DND-41 (cell line): Measurements from ENCODE around the gene NR2F1-AS1.

ENCODE experiments used
- ATAC-seq: fragments of 200-7000 bp; cut with Tn5 transposase; 3 replicates; pipeline ENCODE4 v1.9.1; 2021; ENCODE audit warnings: low read depth; ENCODE audit not compliant: insufficient read depth
- DNase-seq: peaks from one replicate; pipeline ENCODE4 v3.0.0-alpha.2; 2020
- H2AFZ ChIP-seq: 2 replicates; pipeline ENCODE4 v1.6.0; 2012; ENCODE audit warnings: low read depth, low read length
- H3K27ac ChIP-seq: 2 replicates; pipeline ENCODE4 v1.5.1; 2012; ENCODE audit warnings: low read length, inconsistent platforms
- H3K27me3 ChIP-seq: fragments of 200-600 bp; sonication (generic); 2 replicates; pipeline ENCODE4 v1.6.0; 2012; ENCODE audit warnings: low read length, mild to moderate bottlenecking, inconsistent platforms; ENCODE audit not compliant: insufficient read depth, poor library complexity
- H3K36me3 ChIP-seq: 2 replicates; pipeline ENCODE4 v1.5.1; 2012; ENCODE audit warnings: low read length, inconsistent platforms; ENCODE audit not compliant: insufficient read depth
- H3K4me1 ChIP-seq: 2 replicates; pipeline ENCODE4 v1.5.1; 2012; ENCODE audit warnings: mild to moderate bottlenecking, low read length; ENCODE audit not compliant: insufficient read depth
- H3K4me2 ChIP-seq: 2 replicates; pipeline ENCODE4 v1.6.0; 2012; ENCODE audit warnings: mild to moderate bottlenecking, moderate library complexity, low read length, inconsistent platforms; ENCODE audit not compliant: insufficient read depth
- H3K4me3 ChIP-seq, 2 experiments: fragments of 200-600 bp in 1 of 2; shearing (Covaris generic) in 1 of 2; 2 replicates each; pipeline ENCODE4 v1.5.1; 2012 to 2016; ENCODE audit warnings: inconsistent platforms in 2 of 2, low read length in 2 of 2, mild to moderate bottlenecking in 2 of 2, low read depth in 1 of 2, moderate library complexity in 1 of 2
- H3K79me2 ChIP-seq: 2 replicates; pipeline ENCODE4 v1.6.0; 2012; ENCODE audit warnings: low read length, inconsistent platforms; ENCODE audit not compliant: insufficient read depth
- H3K9ac ChIP-seq: 2 replicates; pipeline ENCODE4 v1.6.0; 2012; ENCODE audit warnings: low read depth, mild to moderate bottlenecking, inconsistent platforms, low read length, moderate library complexity
- H3K9me3 ChIP-seq: 2 replicates; pipeline ENCODE4 v1.5.1; 2012; ENCODE audit warnings: low read length, moderate library complexity, mild to moderate bottlenecking, inconsistent platforms; ENCODE audit not compliant: insufficient read depth, severe bottlenecking
- H4K20me1 ChIP-seq: 2 replicates; pipeline ENCODE4 v1.6.0; 2012; ENCODE audit warnings: low read length; ENCODE audit not compliant: insufficient read depth
- CTCF ChIP-seq: IDR thresholded peaks from 2 replicates; pipeline ENCODE4 v1.5.1; 2012; ENCODE audit warnings: borderline replicate concordance, low read length, moderate library complexity, mild to moderate bottlenecking; ENCODE audit not compliant: poor library complexity, severe bottlenecking; ENCODE audit errors: extremely low read depth
- EZH2 ChIP-seq: IDR thresholded peaks from 3 replicates; pipeline ENCODE4 v1.6.1; 2012; ENCODE audit warnings: borderline replicate concordance, low read depth, mild to moderate bottlenecking, moderate library complexity, low read length, inconsistent platforms; ENCODE audit not compliant: severe bottlenecking

Gene NR2F1-AS1

GRCh38 chr5:93591323-93591945 lies 10.4 kb upstream of the NR2F1-AS1 start:
- no peak overlapping the region for H3K4me2 ChIP-seq
- no peak overlapping the region for H3K9ac ChIP-seq
- DNase-seq (no peak), ATAC-seq (no peak)
- no peaks in the 10 kb centered on the region for H4K20me1 ChIP-seq
- TF ChIP-seq EZH2 (no peak), CTCF (no peak)
- no peaks in the 10 kb centered on the region for H3K79me2 ChIP-seq
- no peak overlapping the region for H3K27ac ChIP-seq
- no peaks in the 10 kb centered on the region for H3K27me3 ChIP-seq
- H3K4me1 ChIP-seq: no peaks in the 10 kb centered on the region
- H3K36me3 ChIP-seq: no peaks in the 10 kb centered on the region
- no peaks in the 10 kb centered on the region for H3K9me3 ChIP-seq
- no peak overlapping the region for H2AFZ ChIP-seq
- H3K4me3 ChIP-seq: no peak overlapping the region

GRCh38 chr5:93590493-93590892 lies 9.5 kb upstream of the NR2F1-AS1 start:
- Histone ChIP-seq H3K4me2 (no peak overlapping the region), H3K9ac (no peak overlapping the region), H3K9me3 (no peaks in the 10 kb centered on the region), H3K27ac (no peak overlapping the region), H2AFZ (no peak overlapping the region), H4K20me1 (no peaks in the 10 kb centered on the region), H3K4me3 (no peak overlapping the region), H3K36me3 (no peaks in the 10 kb centered on the region), H3K79me2 (no peaks in the 10 kb centered on the region), H3K4me1 (peaks cover 5% of the 10 kb centered on the region; the same call in 1 of the 2 replicates), H3K27me3 (peaks cover 6% of the 10 kb centered on the region)
- no peak for TF ChIP-seq CTCF
- TF ChIP-seq EZH2: no peak
- no peak for DNase-seq
- no peak for ATAC-seq

- Histone ChIP-seq H3K4me2 (no peak overlapping the region), H3K4me1 (peaks cover 8% of the 10 kb centered on the region; the same call in 1 of the 2 replicates), H3K27ac (no peak overlapping the region), H4K20me1 (no peaks in the 10 kb centered on the region), H3K27me3 (peaks cover 10% of the 10 kb centered on the region), H2AFZ (no peak overlapping the region), H3K36me3 (no peaks in the 10 kb centered on the region), H3K9ac (no peak overlapping the region), H3K4me3 (no peak overlapping the region), H3K9me3 (no peaks in the 10 kb centered on the region), H3K79me2 (no peaks in the 10 kb centered on the region)
- ATAC-seq: no peak
- TF ChIP-seq EZH2 (no peak), CTCF (no peak)
- no peak for DNase-seq
These were observed 8.8 kb upstream of the NR2F1-AS1 start for GRCh38 chr5:93589829-93590215.
